Neural cell (in vitro differentiated cells): Measurements from ENCODE around the gene ZNF473. TPM values are rescaled to one million over a fixed set of nuclear protein-coding genes. Genes with fewer than 3 reads are reported as not detected.

Experiments used
- H2AFZ ChIP-seq: fragments of 200-600, 300-800 bp; sonication (generic), shearing (Covaris generic); 2 replicates; pipeline ENCODE4 v1.6.0; 2014; ENCODE audit warnings: low read depth, mild to moderate bottlenecking, antibody characterized with exemption, low read length, moderate library complexity
- H3F3A ChIP-seq: fragments of 200-600 bp; shearing (Covaris generic); 2 replicates; pipeline ENCODE4 v1.6.1; 2016; ENCODE audit warnings: mild to moderate bottlenecking, moderate library complexity, mixed read lengths, antibody characterized with exemption, low read length; ENCODE audit not compliant: insufficient read depth, poor library complexity, severe bottlenecking
- H3K27ac ChIP-seq: fragments of 200-600, 300-800 bp; sonication (generic), shearing (Covaris generic); 2 replicates; pipeline ENCODE4 v1.5.1; 2014; ENCODE audit warnings: mild to moderate bottlenecking, low read length, moderate library complexity
- H3K27me3 ChIP-seq: fragments of 300-800, 200-600 bp; sonication (generic), shearing (Covaris generic); 2 replicates; pipeline ENCODE4 v1.6.0; 2014; ENCODE audit warnings: mild to moderate bottlenecking, low read depth, low read length, moderate library complexity; ENCODE audit not compliant: insufficient read depth
- H3K36me3 ChIP-seq: fragments of 300-800, 200-600 bp; sonication (generic), shearing (Covaris generic); 2 replicates; pipeline ENCODE4 v1.5.1; 2014; ENCODE audit warnings: mild to moderate bottlenecking, antibody characterized with exemption, low read length, moderate library complexity; ENCODE audit not compliant: insufficient read depth
- H3K4me2 ChIP-seq: fragments of 300-800, 200-600 bp; sonication (generic), shearing (Covaris generic); 2 replicates; pipeline ENCODE4 v1.6.0; 2014; ENCODE audit warnings: mild to moderate bottlenecking, low read length
- H3K4me3 ChIP-seq: fragments of 300-800, 200-600 bp; sonication (generic), shearing (Covaris generic); 2 replicates; pipeline ENCODE4 v1.5.1; 2014; ENCODE audit warnings: mild to moderate bottlenecking, low read length, moderate library complexity
- H3K79me2 ChIP-seq: fragments of 200-600 bp; shearing (Covaris generic); replicated peaks from 2 replicates; pipeline ENCODE4 v1.6.0; 2014; ENCODE audit warnings: mild to moderate bottlenecking, low read length, moderate library complexity; ENCODE audit not compliant: insufficient read depth
- H3K9ac ChIP-seq: fragments of 300-800, 200-600 bp; sonication (generic), shearing (Covaris generic); 2 replicates; pipeline ENCODE4 v1.6.1; 2016; ENCODE audit warnings: mild to moderate bottlenecking, low read length, mixed read lengths
- H3K9me2 ChIP-seq: fragments of 200-600 bp; shearing (Covaris generic); 2 replicates; pipeline ENCODE4 v1.6.1; 2016; ENCODE audit warnings: mild to moderate bottlenecking, low read length, mixed read lengths; ENCODE audit not compliant: insufficient read depth
- H3K9me3 ChIP-seq: fragments of 200-600, 300-800 bp; sonication (generic), shearing (Covaris generic); 2 replicates; pipeline ENCODE4 v1.6.1; 2016; ENCODE audit warnings: mild to moderate bottlenecking, mixed run types, low read length, moderate library complexity, mixed read lengths
- H4K20me1 ChIP-seq: fragments of 200-600 bp; shearing (Covaris generic); 2 replicates; pipeline ENCODE4 v1.6.1; 2016; ENCODE audit warnings: mild to moderate bottlenecking, mixed run types; ENCODE audit not compliant: insufficient read depth
- CTCF ChIP-seq: fragments of 450-650 bp; IDR thresholded peaks from 2 replicates; pipeline ENCODE4 v1.5.1; 2014; ENCODE audit warnings: antibody characterized with exemption, mild to moderate bottlenecking, moderate library complexity; ENCODE audit not compliant: poor library complexity, severe bottlenecking
- EP300 ChIP-seq: fragments of 450-650 bp; conservative IDR thresholded peaks from 2 replicates; pipeline ENCODE4 v1.6.1; 2014; ENCODE audit warnings: antibody characterized with exemption, mild to moderate bottlenecking, moderate library complexity; ENCODE audit not compliant: poor library complexity, severe bottlenecking
- EZH2 ChIP-seq: fragments of 200-600, 300-800 bp; shearing (Covaris generic), sonication (generic); IDR thresholded peaks from 2 replicates; pipeline ENCODE4 v1.6.1; 2014; ENCODE audit warnings: antibody characterized with exemption, low read length, borderline replicate concordance, mild to moderate bottlenecking; ENCODE audit not compliant: insufficient read depth, poor library complexity, severe bottlenecking
- MXI1 ChIP-seq: fragments of 450-650 bp; conservative IDR thresholded peaks from 2 replicates; pipeline ENCODE4 v1.6.1; 2014; ENCODE audit warnings: antibody characterized with exemption, mild to moderate bottlenecking; ENCODE audit not compliant: poor library complexity, severe bottlenecking
- POLR2AphosphoS5 ChIP-seq: IDR thresholded peaks from 2 replicates; pipeline ENCODE4 v1.6.1; 2012
- RAD21 ChIP-seq: fragments of 450-650 bp; conservative IDR thresholded peaks from 2 replicates; pipeline ENCODE4 v1.6.1; 2014; ENCODE audit warnings: antibody characterized with exemption, mild to moderate bottlenecking, moderate library complexity
- SMC3 ChIP-seq: fragments of 450-650 bp; conservative IDR thresholded peaks from 2 replicates; pipeline ENCODE4 v1.6.1; 2014; ENCODE audit warnings: antibody characterized with exemption, mild to moderate bottlenecking, moderate library complexity; ENCODE audit not compliant: poor library complexity
- TAF1 ChIP-seq: IDR thresholded peaks from 2 replicates; pipeline ENCODE4 v1.6.1; 2012; ENCODE audit warnings: low read depth
- polyA plus RNA-seq: library from polyadenylated mRNA; depleted of rRNA; stranded (reverse); fragments of >200 nt; gene quantifications from 2 replicates; pipeline ENCODE4 v1.2.3, GENCODE V29; 2014
- TF ChIP-seq, protein P1 (sequence below): IDR thresholded peaks from 2 replicates; pipeline ENCODE4 v1.6.1; 2012; ENCODE audit warnings: borderline replicate concordance

The ZNF473 gene
- polyA plus RNA-seq, 1 donor from 2014 or later: 8.4 TPM

DNA sequence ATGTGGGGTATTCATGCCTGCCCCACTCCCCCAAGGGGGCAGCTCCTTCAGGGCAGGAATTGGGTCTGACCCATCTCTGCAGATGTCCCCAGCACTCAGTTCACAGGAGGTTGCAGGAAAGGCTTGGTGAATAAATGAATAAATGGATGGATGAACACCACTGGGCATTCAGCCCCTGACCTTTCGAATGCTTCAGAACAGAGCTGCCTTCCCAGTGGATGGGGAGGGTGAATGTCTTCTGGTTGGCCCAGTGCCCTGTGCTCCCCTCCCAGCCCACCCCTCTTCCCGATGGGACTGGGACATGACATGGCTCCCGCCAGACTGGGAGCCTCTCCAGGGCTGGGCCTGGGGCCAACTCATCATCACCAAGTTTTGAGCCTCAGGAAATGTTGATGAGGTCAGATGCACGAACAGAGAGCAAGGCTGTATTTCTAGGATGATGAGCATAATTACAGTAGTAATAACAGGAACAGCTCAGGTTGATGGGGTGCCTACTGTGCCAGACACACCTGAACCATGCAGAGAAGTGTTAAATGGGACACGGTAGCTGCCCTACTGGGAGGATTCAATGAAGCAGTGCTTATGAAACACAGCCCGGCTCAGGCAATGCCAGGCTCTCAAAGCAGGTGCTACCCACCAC is 26.3 kb upstream of the ZNF473 start:
- TF ChIP-seq CTCF (no peak), SMC3 (no peak), TAF1 (no peak), EP300 (no peak), EZH2 (no peak), RAD21 (no peak), MXI1 (no peak), POLR2AphosphoS5 (no peak)
- TF ChIP-seq, protein P1, sequence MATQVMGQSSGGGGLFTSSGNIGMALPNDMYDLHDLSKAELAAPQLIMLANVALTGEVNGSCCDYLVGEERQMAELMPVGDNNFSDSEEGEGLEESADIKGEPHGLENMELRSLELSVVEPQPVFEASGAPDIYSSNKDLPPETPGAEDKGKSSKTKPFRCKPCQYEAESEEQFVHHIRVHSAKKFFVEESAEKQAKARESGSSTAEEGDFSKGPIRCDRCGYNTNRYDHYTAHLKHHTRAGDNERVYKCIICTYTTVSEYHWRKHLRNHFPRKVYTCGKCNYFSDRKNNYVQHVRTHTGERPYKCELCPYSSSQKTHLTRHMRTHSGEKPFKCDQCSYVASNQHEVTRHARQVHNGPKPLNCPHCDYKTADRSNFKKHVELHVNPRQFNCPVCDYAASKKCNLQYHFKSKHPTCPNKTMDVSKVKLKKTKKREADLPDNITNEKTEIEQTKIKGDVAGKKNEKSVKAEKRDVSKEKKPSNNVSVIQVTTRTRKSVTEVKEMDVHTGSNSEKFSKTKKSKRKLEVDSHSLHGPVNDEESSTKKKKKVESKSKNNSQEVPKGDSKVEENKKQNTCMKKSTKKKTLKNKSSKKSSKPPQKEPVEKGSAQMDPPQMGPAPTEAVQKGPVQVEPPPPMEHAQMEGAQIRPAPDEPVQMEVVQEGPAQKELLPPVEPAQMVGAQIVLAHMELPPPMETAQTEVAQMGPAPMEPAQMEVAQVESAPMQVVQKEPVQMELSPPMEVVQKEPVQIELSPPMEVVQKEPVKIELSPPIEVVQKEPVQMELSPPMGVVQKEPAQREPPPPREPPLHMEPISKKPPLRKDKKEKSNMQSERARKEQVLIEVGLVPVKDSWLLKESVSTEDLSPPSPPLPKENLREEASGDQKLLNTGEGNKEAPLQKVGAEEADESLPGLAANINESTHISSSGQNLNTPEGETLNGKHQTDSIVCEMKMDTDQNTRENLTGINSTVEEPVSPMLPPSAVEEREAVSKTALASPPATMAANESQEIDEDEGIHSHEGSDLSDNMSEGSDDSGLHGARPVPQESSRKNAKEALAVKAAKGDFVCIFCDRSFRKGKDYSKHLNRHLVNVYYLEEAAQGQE: no peak
- H3K79me2 ChIP-seq: no peaks in the 10 kb centered on the region
- no peaks in the 10 kb centered on the region for H3K9me3 ChIP-seq
- no peak overlapping the region for H3K4me2 ChIP-seq
- H3K27ac ChIP-seq: no peak overlapping the region
- H3K9me2 ChIP-seq: no peaks in the 10 kb centered on the region
- H3K27me3 ChIP-seq: no peaks in the 10 kb centered on the region
- H3F3A ChIP-seq: no peaks in the 10 kb centered on the region
- H4K20me1 ChIP-seq: no peaks in the 10 kb centered on the region
- H3K9ac ChIP-seq: no peak overlapping the region
- no peak overlapping the region for H3K4me3 ChIP-seq
- H3K36me3 ChIP-seq: no peaks in the 10 kb centered on the region
- no peak overlapping the region for H2AFZ ChIP-seq

DNA sequence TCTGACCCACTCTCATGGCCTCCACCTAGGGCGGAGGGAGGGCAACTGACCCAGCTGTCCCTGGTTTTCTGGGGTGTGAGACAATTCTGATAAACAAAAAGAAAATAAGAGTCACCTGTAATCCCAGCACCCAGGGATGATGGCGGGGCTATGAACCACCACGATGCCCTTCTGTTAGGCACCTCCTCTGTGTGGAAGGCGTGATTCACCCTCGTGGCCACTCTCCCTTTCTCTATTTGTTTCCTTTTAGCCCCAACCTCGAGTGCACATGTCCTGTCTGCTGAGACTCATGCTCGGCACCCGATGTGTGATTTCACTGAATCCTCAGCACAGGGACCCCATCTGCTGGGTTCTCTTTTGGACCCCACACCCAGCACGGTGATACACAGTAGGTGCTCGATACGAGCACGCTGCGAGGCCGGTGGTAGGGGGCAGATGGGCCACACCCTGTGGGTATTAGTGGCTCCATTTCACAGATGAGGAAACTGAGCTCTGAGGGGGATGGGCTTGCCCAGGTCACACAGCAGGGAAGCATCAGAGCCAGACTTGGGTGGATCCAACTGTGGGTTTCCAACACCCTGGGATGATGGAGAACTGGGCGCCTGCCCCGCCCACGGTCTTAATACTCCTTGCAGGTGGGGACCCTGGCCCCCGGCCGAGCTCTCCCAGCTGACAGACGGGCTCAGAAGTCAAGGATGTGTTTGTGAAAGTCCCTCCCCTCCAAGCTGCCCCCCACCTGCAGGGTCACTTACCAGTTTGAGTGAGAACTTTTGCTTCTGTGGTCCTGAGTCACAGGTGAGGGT is 25.6 kb upstream of the ZNF473 start:
- Histone ChIP-seq H3K9me3 (no peaks in the 10 kb centered on the region), H2AFZ (no peak overlapping the region), H3K9me2 (no peaks in the 10 kb centered on the region), H3K27me3 (no peaks in the 10 kb centered on the region), H3F3A (no peaks in the 10 kb centered on the region), H3K4me3 (no peak overlapping the region), H3K4me2 (no peak overlapping the region), H3K9ac (no peak overlapping the region), H3K79me2 (no peaks in the 10 kb centered on the region), H4K20me1 (no peaks in the 10 kb centered on the region), H3K27ac (no peak overlapping the region), H3K36me3 (no peaks in the 10 kb centered on the region)
- TF ChIP-seq SMC3 (no peak), CTCF (no peak), MXI1 (no peak), EP300 (no peak), POLR2AphosphoS5 (no peak), EZH2 (no peak), RAD21 (no peak), TAF1 (no peak)
- TF ChIP-seq, protein P1: no peak
